ENCODE results near the gene TNFSF13. TPM values are rescaled to one million over a fixed set of nuclear protein-coding genes. Genes with fewer than 3 reads are reported as not detected.

Gene TNFSF13
- total RNA-seq, 1 donor from 2014 or later, result 1.7 TPM

- H3K36me3 Mint-ChIP-seq (ENCODE audit: low read depth), result peaks cover 40% of the 10 kb centered on the region
- H3K4me3 Mint-ChIP-seq (ENCODE audit: unreplicated experiment), result no peak overlapping the region
- H3K9me3 Mint-ChIP-seq (ENCODE audit: low read depth), result no peaks in the 10 kb centered on the region
- no peaks in the 10 kb centered on the region for H3K27me3 Mint-ChIP-seq (ENCODE audit: low read depth)
- no peak for TF ChIP-seq CTCF (IDR thresholded peaks at IDR 0.05)
- no peak for DNase-seq (ENCODE audit: low spot score)
- no peak overlapping the region for H3K27ac Mint-ChIP-seq (ENCODE audit: unreplicated experiment)
- peaks cover 4% of the 10 kb centered on the region for H3K4me1 Mint-ChIP-seq (ENCODE audit: low read depth)
Measured at GRCh38 chr17:7512824-7513540, 45.6 kb upstream of the TNFSF13 start.

- no peak overlapping the region for H3K4me3 Mint-ChIP-seq (ENCODE audit: unreplicated experiment)
- H3K36me3 Mint-ChIP-seq (ENCODE audit: low read depth), result peaks cover 34% of the 10 kb centered on the region
- H3K27ac Mint-ChIP-seq (ENCODE audit: unreplicated experiment), result peak overlapping the region; percentile 49
- no peaks in the 10 kb centered on the region for H3K9me3 Mint-ChIP-seq (ENCODE audit: low read depth)
- DNase-seq (ENCODE audit: low spot score), result no peak
- no peak for TF ChIP-seq CTCF (IDR thresholded peaks at IDR 0.05)
- peaks cover 4% of the 10 kb centered on the region for H3K4me1 Mint-ChIP-seq (ENCODE audit: low read depth)
- H3K27me3 Mint-ChIP-seq (ENCODE audit: low read depth), result no peaks in the 10 kb centered on the region
Measured at GRCh38 chr17:7513850-7514419, 44.6 kb upstream of the TNFSF13 start.

GRCh38 chr17:7515911-7516610, 42.5 kb upstream of the TNFSF13 start:
- no peak for DNase-seq (ENCODE audit: low spot score)
- TF ChIP-seq CTCF (IDR thresholded peaks at IDR 0.05), result no peak
- Mint-ChIP-seq H3K36me3 (ENCODE audit: low read depth) (peaks cover 20% of the 10 kb centered on the region), H3K9me3 (ENCODE audit: low read depth) (no peaks in the 10 kb centered on the region), H3K4me1 (ENCODE audit: low read depth) (peaks cover 4% of the 10 kb centered on the region), H3K4me3 (ENCODE audit: unreplicated experiment) (no peak overlapping the region), H3K27me3 (ENCODE audit: low read depth) (no peaks in the 10 kb centered on the region), H3K27ac (ENCODE audit: unreplicated experiment) (no peak overlapping the region)

GRCh38 chr17:7523033-7523432, 35.5 kb upstream of the TNFSF13 start:
- no peak overlapping the region for H3K27ac Mint-ChIP-seq (ENCODE audit: unreplicated experiment)
- no peaks in the 10 kb centered on the region for H3K36me3 Mint-ChIP-seq (ENCODE audit: low read depth)
- no peak for DNase-seq (ENCODE audit: low spot score)
- H3K27me3 Mint-ChIP-seq (ENCODE audit: low read depth), result no peaks in the 10 kb centered on the region
- peak; percentile 71 for TF ChIP-seq CTCF (IDR thresholded peaks at IDR 0.05)
- H3K9me3 Mint-ChIP-seq (ENCODE audit: low read depth), result no peaks in the 10 kb centered on the region
- no peaks in the 10 kb centered on the region for H3K4me1 Mint-ChIP-seq (ENCODE audit: low read depth)
- no peak overlapping the region for H3K4me3 Mint-ChIP-seq (ENCODE audit: unreplicated experiment)

GRCh38 chr17:7528842-7529241, 29.7 kb upstream of the TNFSF13 start:
- Mint-ChIP-seq H3K27ac (ENCODE audit: unreplicated experiment) (no peak overlapping the region), H3K4me1 (ENCODE audit: low read depth) (peaks cover 2% of the 10 kb centered on the region), H3K36me3 (ENCODE audit: low read depth) (peaks cover 2% of the 10 kb centered on the region), H3K27me3 (ENCODE audit: low read depth) (no peaks in the 10 kb centered on the region), H3K9me3 (ENCODE audit: low read depth) (peaks cover 8% of the 10 kb centered on the region), H3K4me3 (ENCODE audit: unreplicated experiment) (no peak overlapping the region)
- no peak for DNase-seq (ENCODE audit: low spot score)
- TF ChIP-seq CTCF (IDR thresholded peaks at IDR 0.05), result no peak

Data from chondrocyte (in vitro differentiated cells).